GM12873 (cell line): ENCODE data around the gene TMEM250.

Experiments
- CTCF ChIP-seq: IDR thresholded peaks from 2 replicates; pipeline ENCODE4 v1.5.1; 2012; ENCODE audit warnings: low read depth, mild to moderate bottlenecking, moderate library complexity, low read length, control low read depth; ENCODE audit not compliant: insufficient read depth; ENCODE audit errors: missing control alignments

Gene TMEM250

DNA sequence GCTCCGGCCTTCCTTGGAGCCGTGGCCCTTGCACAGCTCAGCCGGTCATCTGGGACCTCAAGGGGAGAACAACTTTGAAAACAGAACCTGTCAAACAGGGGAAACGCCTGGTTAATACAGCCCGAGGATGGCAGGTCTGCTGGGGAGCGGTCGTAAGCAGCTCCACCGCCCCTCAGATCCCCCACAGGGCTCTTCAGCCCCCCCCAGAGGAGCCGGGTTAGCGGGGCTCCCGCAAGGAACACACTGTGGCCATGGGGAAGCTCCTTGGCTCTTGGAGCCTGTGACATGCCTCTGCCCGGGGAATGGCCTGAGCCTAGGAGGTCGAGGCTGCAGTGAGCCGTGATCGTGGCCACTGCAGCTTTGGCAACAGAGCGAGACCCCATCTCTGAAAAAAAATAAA lies 6.8 kb downstream of the TMEM250 start:
- no peak for TF ChIP-seq CTCF

GRCh38 chr9:136111190-136111589 lies 7.5 kb downstream of the TMEM250 start:
- no peak for TF ChIP-seq CTCF

DNA sequence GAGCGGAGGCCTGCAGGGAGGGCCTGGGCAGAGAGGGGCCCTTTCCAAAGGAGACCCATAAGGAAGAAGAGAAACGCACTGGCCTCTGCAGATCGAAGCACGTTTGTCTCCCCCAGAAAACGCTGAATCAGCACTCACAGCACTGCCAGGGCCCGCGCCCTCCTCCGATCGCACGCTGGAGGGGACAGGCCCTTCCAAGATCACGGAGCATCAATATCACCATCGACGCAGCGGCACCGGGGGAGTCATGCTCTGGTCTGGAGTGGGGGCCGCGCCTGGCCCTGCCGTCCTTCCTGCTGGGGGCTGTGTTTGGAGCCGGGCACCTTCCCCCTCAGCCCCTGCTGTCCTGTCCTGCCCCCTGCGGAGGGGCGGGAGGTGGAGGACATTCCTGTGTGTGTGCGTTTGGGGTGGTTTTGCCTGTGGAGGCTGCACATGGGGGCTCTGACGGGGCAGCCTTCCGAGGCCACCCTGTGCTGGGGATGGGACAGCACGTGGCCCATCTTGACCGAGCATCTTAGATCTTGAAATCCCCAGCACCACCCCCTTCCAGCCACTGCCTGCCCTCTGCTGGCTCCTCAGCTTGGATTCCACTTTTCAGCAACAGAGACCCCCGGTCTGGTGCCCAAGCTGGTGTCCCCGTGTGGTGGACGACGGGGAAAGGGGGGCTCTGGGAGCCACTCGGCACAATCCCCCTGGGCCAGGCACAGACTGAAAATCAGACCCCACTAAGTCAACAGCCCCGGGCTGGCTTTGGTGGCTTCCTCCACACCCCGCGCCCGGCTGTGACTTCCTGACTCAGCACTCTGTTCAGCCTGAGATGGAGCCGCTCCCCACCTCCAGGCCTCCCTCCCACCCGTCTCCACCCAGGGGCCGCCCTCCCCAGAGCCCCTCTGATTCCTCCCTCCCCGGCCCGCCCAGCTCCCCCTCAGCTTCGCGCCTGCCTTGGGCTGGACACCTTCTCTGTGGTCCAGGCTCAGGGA lies 8.3 kb downstream of the TMEM250 start:
- peak; percentile 38 for TF ChIP-seq CTCF

GRCh38 chr9:136109351-136110081 lies 9.2 kb downstream of the TMEM250 start:
- peak; percentile 1 for TF ChIP-seq CTCF

- TF ChIP-seq CTCF: no peak
Observed at GRCh38 chr9:136108648-136109266, 9.9 kb downstream of the TMEM250 start.

- TF ChIP-seq CTCF: no peak
Observed at GRCh38 chr9:136107953-136108647, 10.6 kb downstream of the TMEM250 start.
